Neuronal stem cell (in vitro differentiated cells): ENCODE data around the gene UVSSA.
A peak's percentile ranks its signal among the peaks of the same experiment; 100 is the strongest.

Experiments
- DNase-seq: peaks from one replicate; pipeline ENCODE4 v3.0.0-alpha.2; 2013; ENCODE audit warnings: low spot score
- H2AFZ ChIP-seq: one replicate; pipeline ENCODE4 v1.6.1; 2013; ENCODE audit warnings: mild to moderate bottlenecking, low read length, inconsistent platforms
- H2AK5ac ChIP-seq: 2 replicates; pipeline ENCODE4 v1.6.1; 2013; ENCODE audit warnings: low read depth, mild to moderate bottlenecking, inconsistent platforms, low read length, moderate library complexity, mixed read lengths
- H2BK120ac ChIP-seq: 2 replicates; pipeline ENCODE4 v1.6.1; 2013; ENCODE audit warnings: low read depth, mild to moderate bottlenecking, inconsistent platforms, low read length, moderate library complexity, mixed read lengths
- H2BK12ac ChIP-seq: one replicate; pipeline ENCODE4 v1.6.1; 2013; ENCODE audit warnings: low read length, inconsistent platforms
- H2BK15ac ChIP-seq: 2 replicates; pipeline ENCODE4 v1.6.1; 2013; ENCODE audit warnings: mild to moderate bottlenecking, low read length, inconsistent platforms, mixed read lengths
- H2BK5ac ChIP-seq: one replicate; pipeline ENCODE4 v1.6.1; 2013; ENCODE audit warnings: inconsistent platforms, mild to moderate bottlenecking, low read length, moderate library complexity
- H3K14ac ChIP-seq: one replicate; pipeline ENCODE4 v1.6.1; 2013; ENCODE audit warnings: low read length, inconsistent platforms
- H3K18ac ChIP-seq: 2 replicates; pipeline ENCODE4 v1.6.1; 2013; ENCODE audit warnings: low read length, inconsistent platforms
- H3K23ac ChIP-seq: 2 replicates; pipeline ENCODE4 v1.6.1; 2013; ENCODE audit warnings: low read depth, mild to moderate bottlenecking, mixed read lengths, low read length, inconsistent platforms; ENCODE audit not compliant: poor library complexity
- H3K27ac ChIP-seq: replicated peaks from 3 replicates; pipeline ENCODE4 v1.5.1; 2013; ENCODE audit warnings: low read length, inconsistent platforms
- H3K27me3 ChIP-seq, 3 experiments: 2 replicates each; pipeline ENCODE4 v1.6.1; 2013; ENCODE audit warnings: low read length in 3 of 3, mild to moderate bottlenecking in 2 of 3, inconsistent platforms in 1 of 3, low read depth in 1 of 3, mixed read lengths in 1 of 3, moderate library complexity in 1 of 3; ENCODE audit not compliant: control insufficient read depth in 3 of 3, insufficient read depth in 3 of 3
- H3K36me3 ChIP-seq, 2 donors: replicated peaks in 1 of 2; 2 replicates each; pipeline ENCODE4 v1.6.1; 2013; ENCODE audit warnings: low read length in 2 of 2; ENCODE audit not compliant: control insufficient read depth in 2 of 2, insufficient read depth in 2 of 2
- H3K4ac ChIP-seq: 2 replicates; pipeline ENCODE4 v1.6.1; 2013; ENCODE audit warnings: inconsistent platforms, mild to moderate bottlenecking, low read length, moderate library complexity
- H3K4me1 ChIP-seq, 2 donors: 1 replicate in 1 of 2; 2 replicates in 1 of 2; pipeline ENCODE4 v1.6.1; 2013; ENCODE audit warnings: low read length in 2 of 2, low read depth in 1 of 2; ENCODE audit not compliant: control insufficient read depth in 2 of 2, insufficient read depth in 1 of 2
- H3K4me2 ChIP-seq: one replicate; pipeline ENCODE4 v1.6.1; 2013; ENCODE audit warnings: mild to moderate bottlenecking, low read length, inconsistent platforms; ENCODE audit not compliant: insufficient read depth, poor library complexity, severe bottlenecking
- H3K4me3 ChIP-seq, 2 donors: 2 replicates each; pipeline ENCODE4 v1.5.1; 2013; ENCODE audit warnings: low read length in 2 of 2, mild to moderate bottlenecking in 2 of 2, inconsistent platforms in 1 of 2, moderate library complexity in 1 of 2
- H3K79me1 ChIP-seq: one replicate; pipeline ENCODE4 v1.6.1; 2013; ENCODE audit warnings: low read depth, mild to moderate bottlenecking, inconsistent platforms, low read length, moderate library complexity
- H3K9ac ChIP-seq: one replicate; pipeline ENCODE4 v1.6.1; 2013; ENCODE audit warnings: mild to moderate bottlenecking, low read depth, low read length, inconsistent platforms; ENCODE audit not compliant: poor library complexity
- H3K9me3 ChIP-seq, 2 donors: replicated peaks in 1 of 2; 2 replicates each; pipeline versions ENCODE3 to v1.6.1; 2013; ENCODE audit warnings: low read length in 2 of 2, mild to moderate bottlenecking in 2 of 2, inconsistent platforms in 1 of 2, low read depth in 1 of 2, mixed read lengths in 1 of 2, moderate library complexity in 1 of 2; ENCODE audit not compliant: control insufficient read depth in 2 of 2, insufficient read depth in 1 of 2
- H4K8ac ChIP-seq: one replicate; pipeline ENCODE4 v1.6.1; 2013; ENCODE audit warnings: low read depth, mild to moderate bottlenecking, inconsistent platforms, low read length, moderate library complexity
- H4K91ac ChIP-seq: one replicate; pipeline ENCODE4 v1.6.1; 2013; ENCODE audit warnings: low read length, low read depth, mild to moderate bottlenecking, inconsistent platforms; ENCODE audit not compliant: poor library complexity
- WGBS, 2 donors: extraction: QIAGEN DNeasy Blood & Tissue Kit; methylation state at CpG; one replicate each; pipeline ENCODE4 v1.1.7; 2013; ENCODE audit warnings: missing lambda C conversion rate in 2 of 2, mixed read lengths in 1 of 2; ENCODE audit not compliant: insufficient read length in 2 of 2, insufficient replicate concordance in 1 of 2; ENCODE audit errors: extremely low coverage in 2 of 2; 5-methylcytosine and 5-hydroxymethylcytosine counted together

UVSSA gene

GRCh38 chr4:1403177-1403583 lies 56.2 kb downstream of the UVSSA start:
- H2BK12ac ChIP-seq = no peak overlapping the region
- peaks cover 40 to 82% (median 67%) of the 10 kb centered on the region in 3 experiments for H3K27me3 ChIP-seq
- no peak overlapping the region for H2AK5ac ChIP-seq
- H3K9ac ChIP-seq = no peak overlapping the region
- no peak overlapping the region for H2BK5ac ChIP-seq
- H3K4me2 ChIP-seq = no peak overlapping the region
- no CpG with 5 or more reads among the region's 58 CpGs for WGBS, 2 donors
- H3K4ac ChIP-seq = no peak overlapping the region
- DNase-seq = no peak
- no peak overlapping the region for H2BK120ac ChIP-seq
- H3K14ac ChIP-seq = no peak overlapping the region
- H3K79me1 ChIP-seq = peaks cover 3% of the 10 kb centered on the region
- no peak overlapping the region for H3K27ac ChIP-seq
- H2BK15ac ChIP-seq = no peak overlapping the region
- H4K91ac ChIP-seq = no peak overlapping the region
- H3K4me3 ChIP-seq = peak overlapping the region in 1 of 2 donors; percentile 33
- no peak overlapping the region for H3K18ac ChIP-seq
- no peak overlapping the region for H2AFZ ChIP-seq
- H3K36me3 ChIP-seq = no peaks in the 10 kb centered on the region
- no peak overlapping the region for H4K8ac ChIP-seq
- peaks cover 5 to 18% of the 10 kb centered on the region in 2 donors for H3K9me3 ChIP-seq
- H3K4me1 ChIP-seq = no peaks in the 10 kb centered on the region
- H3K23ac ChIP-seq = peak overlapping the region; percentile 91

- no peak overlapping the region for H3K27ac ChIP-seq
- no peak overlapping the region for H2BK12ac ChIP-seq
- H2BK15ac ChIP-seq = no peak overlapping the region
- H3K18ac ChIP-seq = no peak overlapping the region
- DNase-seq = no peak
- peak overlapping the region; percentile 91 for H3K23ac ChIP-seq
- no peak overlapping the region for H4K91ac ChIP-seq
- WGBS, 2 donors = no CpG with 5 or more reads among the region's 107 CpGs
- H3K4ac ChIP-seq = no peak overlapping the region
- peaks cover 47 to 89% (median 72%) of the 10 kb centered on the region in 3 experiments for H3K27me3 ChIP-seq
- H2BK120ac ChIP-seq = no peak overlapping the region
- H3K36me3 ChIP-seq = no peaks in the 10 kb centered on the region
- H2BK5ac ChIP-seq = no peak overlapping the region
- H3K4me3 ChIP-seq = no peak overlapping the region
- H3K9ac ChIP-seq = peak overlapping the region; percentile 44
- H2AK5ac ChIP-seq = peak overlapping the region; percentile 28
- H4K8ac ChIP-seq = no peak overlapping the region
- H3K14ac ChIP-seq = no peak overlapping the region
- peaks cover 0 to 15% of the 10 kb centered on the region in 2 donors for H3K9me3 ChIP-seq
- no peak overlapping the region for H2AFZ ChIP-seq
- H3K79me1 ChIP-seq = peaks cover 3% of the 10 kb centered on the region
- no peak overlapping the region for H3K4me2 ChIP-seq
- H3K4me1 ChIP-seq = no peaks in the 10 kb centered on the region
Observed at GRCh38 chr4:1403591-1404572, 56.9 kb downstream of the UVSSA start.

GRCh38 chr4:1404573-1405253 lies 57.7 kb downstream of the UVSSA start:
- Histone ChIP-seq H3K18ac (no peak overlapping the region), H3K14ac (no peak overlapping the region), H3K4me2 (no peak overlapping the region), H3K4me1 (no peaks in the 10 kb centered on the region), H3K27ac (no peak overlapping the region), H3K4me3 (no peak overlapping the region), H3K4ac (no peak overlapping the region), H2BK5ac (no peak overlapping the region), H2AK5ac (no peak overlapping the region), H4K8ac (peak overlapping the region; percentile 43), H3K27me3 (peaks cover 56 to 98% (median 77%) of the 10 kb centered on the region in 3 experiments), H2AFZ (no peak overlapping the region), H3K79me1 (peaks cover 3% of the 10 kb centered on the region), H2BK15ac (no peak overlapping the region), H3K23ac (peak overlapping the region; percentile 55), H3K9ac (no peak overlapping the region), H2BK120ac (no peak overlapping the region), H4K91ac (no peak overlapping the region), H3K36me3 (no peaks in the 10 kb centered on the region), H3K9me3 (peaks cover 0 to 10% of the 10 kb centered on the region in 2 donors), H2BK12ac (no peak overlapping the region)
- WGBS, 2 donors = no CpG with 5 or more reads among the region's 54 CpGs
- no peak for DNase-seq

- Histone ChIP-seq H2BK5ac (no peak overlapping the region), H4K91ac (no peak overlapping the region), H3K23ac (no peak overlapping the region), H2AK5ac (no peak overlapping the region), H2BK120ac (no peak overlapping the region), H3K4me1 (no peaks in the 10 kb centered on the region), H3K4me2 (peak overlapping the region; percentile 2), H3K79me1 (no peaks in the 10 kb centered on the region), H3K14ac (no peak overlapping the region), H3K18ac (no peak overlapping the region), H2BK15ac (no peak overlapping the region), H3K9me3 (peaks cover 0 to 8% of the 10 kb centered on the region in 2 donors), H3K36me3 (no peaks in the 10 kb centered on the region), H3K9ac (no peak overlapping the region), H2BK12ac (no peak overlapping the region), H3K27me3 (peaks cover 61 to 99% (median 77%) of the 10 kb centered on the region in 3 experiments), H3K4me3 (no peak overlapping the region), H3K27ac (no peak overlapping the region), H2AFZ (no peak overlapping the region), H4K8ac (no peak overlapping the region), H3K4ac (no peak overlapping the region)
- DNase-seq = no peak
- no CpG with 5 or more reads among the region's 26 CpGs for WGBS, 2 donors
Observed at GRCh38 chr4:1405254-1405635, 58.2 kb downstream of the UVSSA start.
